ENCODE data around the gene C10orf95.

- TF ChIP-seq, protein P1, sequence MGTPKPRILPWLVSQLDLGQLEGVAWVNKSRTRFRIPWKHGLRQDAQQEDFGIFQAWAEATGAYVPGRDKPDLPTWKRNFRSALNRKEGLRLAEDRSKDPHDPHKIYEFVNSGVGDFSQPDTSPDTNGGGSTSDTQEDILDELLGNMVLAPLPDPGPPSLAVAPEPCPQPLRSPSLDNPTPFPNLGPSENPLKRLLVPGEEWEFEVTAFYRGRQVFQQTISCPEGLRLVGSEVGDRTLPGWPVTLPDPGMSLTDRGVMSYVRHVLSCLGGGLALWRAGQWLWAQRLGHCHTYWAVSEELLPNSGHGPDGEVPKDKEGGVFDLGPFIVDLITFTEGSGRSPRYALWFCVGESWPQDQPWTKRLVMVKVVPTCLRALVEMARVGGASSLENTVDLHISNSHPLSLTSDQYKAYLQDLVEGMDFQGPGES (IDR thresholded peaks at IDR 0.05; ENCODE audit: low read depth, low read length) = no peak
- TF ChIP-seq, protein P2, sequence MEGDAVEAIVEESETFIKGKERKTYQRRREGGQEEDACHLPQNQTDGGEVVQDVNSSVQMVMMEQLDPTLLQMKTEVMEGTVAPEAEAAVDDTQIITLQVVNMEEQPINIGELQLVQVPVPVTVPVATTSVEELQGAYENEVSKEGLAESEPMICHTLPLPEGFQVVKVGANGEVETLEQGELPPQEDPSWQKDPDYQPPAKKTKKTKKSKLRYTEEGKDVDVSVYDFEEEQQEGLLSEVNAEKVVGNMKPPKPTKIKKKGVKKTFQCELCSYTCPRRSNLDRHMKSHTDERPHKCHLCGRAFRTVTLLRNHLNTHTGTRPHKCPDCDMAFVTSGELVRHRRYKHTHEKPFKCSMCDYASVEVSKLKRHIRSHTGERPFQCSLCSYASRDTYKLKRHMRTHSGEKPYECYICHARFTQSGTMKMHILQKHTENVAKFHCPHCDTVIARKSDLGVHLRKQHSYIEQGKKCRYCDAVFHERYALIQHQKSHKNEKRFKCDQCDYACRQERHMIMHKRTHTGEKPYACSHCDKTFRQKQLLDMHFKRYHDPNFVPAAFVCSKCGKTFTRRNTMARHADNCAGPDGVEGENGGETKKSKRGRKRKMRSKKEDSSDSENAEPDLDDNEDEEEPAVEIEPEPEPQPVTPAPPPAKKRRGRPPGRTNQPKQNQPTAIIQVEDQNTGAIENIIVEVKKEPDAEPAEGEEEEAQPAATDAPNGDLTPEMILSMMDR (IDR thresholded peaks at IDR 0.05) = peak; percentile 69
- TF ChIP-seq REST (IDR thresholded peaks at IDR 0.05; ENCODE audit: low read depth, low read length) = no peak
- TF ChIP-seq USF1 (IDR thresholded peaks at IDR 0.05; ENCODE audit: borderline replicate concordance, low read depth) = peak; percentile 34; the same call in 1 of the 2 replicates
- peak; percentile 69 for TF ChIP-seq RAD21 (IDR thresholded peaks at IDR 0.05; ENCODE audit: low read length)
- TF ChIP-seq MXI1 (IDR thresholded peaks at IDR 0.05; ENCODE audit: low read depth, low read length) = peak; percentile 84
- TF ChIP-seq FOXJ3 (CRISPR knock-in tag; IDR thresholded peaks at IDR 0.05) = no peak
- no peak for TF ChIP-seq NFIC (IDR thresholded peaks at IDR 0.05; ENCODE audit: borderline replicate concordance)
- no peak for TF ChIP-seq TEAD4 (IDR thresholded peaks at IDR 0.05; ENCODE audit: borderline replicate concordance, insufficient read depth)
- no peak for TF ChIP-seq GATA2 (CRISPR knock-in tag; IDR thresholded peaks at IDR 0.05)
- TF ChIP-seq TAF1 (IDR thresholded peaks at IDR 0.05; ENCODE audit: borderline replicate concordance, low read depth, low read length) = no peak
- no peak for TF ChIP-seq EP300 (IDR thresholded peaks at IDR 0.05; ENCODE audit: borderline replicate concordance in 1 of 2, low read depth in 1 of 2, low read length in 1 of 2)
Observed at GRCh38 chr10:102422545-102423129, 28.7 kb downstream of the C10orf95 start.

Data from SK-N-SH (cell line).